ENCODE data around the gene TUBB4B. TPM values are rescaled to one million over a fixed set of nuclear protein-coding genes. Genes with fewer than 3 reads are reported as not detected.
A peak's percentile ranks its signal among the peaks of the same experiment; 100 is the strongest.

TUBB4B gene
- total and polyA plus RNA-seq, 2 experiments from 2014 or later = 334 to 389 TPM

DNA sequence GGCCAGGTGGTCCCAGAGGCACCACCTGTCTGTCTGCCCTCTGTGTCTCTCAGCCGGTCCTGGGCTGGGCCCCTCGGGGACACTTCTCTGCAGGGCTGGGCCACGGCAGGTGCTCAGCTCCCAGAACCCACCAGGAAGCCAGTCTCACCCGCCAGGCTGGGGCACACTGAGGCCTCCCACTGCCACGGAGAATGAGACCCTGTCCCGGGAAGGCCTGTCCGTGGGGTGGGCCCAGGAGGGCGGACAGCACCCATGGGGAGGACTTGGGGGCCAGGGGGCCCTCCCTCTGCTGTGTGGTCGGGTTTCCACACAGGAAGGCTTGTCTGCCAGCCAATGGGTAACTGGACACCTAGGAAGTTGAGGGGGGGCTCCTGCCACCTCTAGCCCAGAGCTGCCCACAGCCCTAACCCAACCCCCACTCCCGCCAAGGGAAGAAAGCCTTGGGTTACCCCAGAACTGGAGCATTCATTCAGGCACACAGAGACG lies 4.1 kb upstream of the TUBB4B start:
- H3K27ac ChIP-seq (ENCODE audit: low read depth) = no peak overlapping the region
- no peaks in the 10 kb centered on the region for H3K27me3 ChIP-seq (ENCODE audit: insufficient read depth)
- TF ChIP-seq ZNF331 (CRISPR knock-in tag; IDR thresholded peaks at IDR 0.05; ENCODE audit: low read depth) = no peak
- TF ChIP-seq, protein P1, sequence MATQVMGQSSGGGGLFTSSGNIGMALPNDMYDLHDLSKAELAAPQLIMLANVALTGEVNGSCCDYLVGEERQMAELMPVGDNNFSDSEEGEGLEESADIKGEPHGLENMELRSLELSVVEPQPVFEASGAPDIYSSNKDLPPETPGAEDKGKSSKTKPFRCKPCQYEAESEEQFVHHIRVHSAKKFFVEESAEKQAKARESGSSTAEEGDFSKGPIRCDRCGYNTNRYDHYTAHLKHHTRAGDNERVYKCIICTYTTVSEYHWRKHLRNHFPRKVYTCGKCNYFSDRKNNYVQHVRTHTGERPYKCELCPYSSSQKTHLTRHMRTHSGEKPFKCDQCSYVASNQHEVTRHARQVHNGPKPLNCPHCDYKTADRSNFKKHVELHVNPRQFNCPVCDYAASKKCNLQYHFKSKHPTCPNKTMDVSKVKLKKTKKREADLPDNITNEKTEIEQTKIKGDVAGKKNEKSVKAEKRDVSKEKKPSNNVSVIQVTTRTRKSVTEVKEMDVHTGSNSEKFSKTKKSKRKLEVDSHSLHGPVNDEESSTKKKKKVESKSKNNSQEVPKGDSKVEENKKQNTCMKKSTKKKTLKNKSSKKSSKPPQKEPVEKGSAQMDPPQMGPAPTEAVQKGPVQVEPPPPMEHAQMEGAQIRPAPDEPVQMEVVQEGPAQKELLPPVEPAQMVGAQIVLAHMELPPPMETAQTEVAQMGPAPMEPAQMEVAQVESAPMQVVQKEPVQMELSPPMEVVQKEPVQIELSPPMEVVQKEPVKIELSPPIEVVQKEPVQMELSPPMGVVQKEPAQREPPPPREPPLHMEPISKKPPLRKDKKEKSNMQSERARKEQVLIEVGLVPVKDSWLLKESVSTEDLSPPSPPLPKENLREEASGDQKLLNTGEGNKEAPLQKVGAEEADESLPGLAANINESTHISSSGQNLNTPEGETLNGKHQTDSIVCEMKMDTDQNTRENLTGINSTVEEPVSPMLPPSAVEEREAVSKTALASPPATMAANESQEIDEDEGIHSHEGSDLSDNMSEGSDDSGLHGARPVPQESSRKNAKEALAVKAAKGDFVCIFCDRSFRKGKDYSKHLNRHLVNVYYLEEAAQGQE (IDR thresholded peaks at IDR 0.05; ENCODE audit: unreplicated experiment) = no peak
- TF ChIP-seq CREB1 (CRISPR knock-in tag; IDR thresholded peaks at IDR 0.05; ENCODE audit: low read depth) = no peak
- TF ChIP-seq EZH2phosphoT487 (IDR thresholded peaks at IDR 0.05; ENCODE audit: unreplicated experiment) = no peak
- no peak for TF ChIP-seq STAT1 (IDR thresholded peaks at IDR 0.05; ENCODE audit: unreplicated experiment)
- no peak for TF ChIP-seq POLR2AphosphoS5 (IDR thresholded peaks at IDR 0.05; ENCODE audit: low read depth)
- TF ChIP-seq ZNF114 (CRISPR knock-in tag; IDR thresholded peaks at IDR 0.05) = no peak
- TF ChIP-seq, protein P2, sequence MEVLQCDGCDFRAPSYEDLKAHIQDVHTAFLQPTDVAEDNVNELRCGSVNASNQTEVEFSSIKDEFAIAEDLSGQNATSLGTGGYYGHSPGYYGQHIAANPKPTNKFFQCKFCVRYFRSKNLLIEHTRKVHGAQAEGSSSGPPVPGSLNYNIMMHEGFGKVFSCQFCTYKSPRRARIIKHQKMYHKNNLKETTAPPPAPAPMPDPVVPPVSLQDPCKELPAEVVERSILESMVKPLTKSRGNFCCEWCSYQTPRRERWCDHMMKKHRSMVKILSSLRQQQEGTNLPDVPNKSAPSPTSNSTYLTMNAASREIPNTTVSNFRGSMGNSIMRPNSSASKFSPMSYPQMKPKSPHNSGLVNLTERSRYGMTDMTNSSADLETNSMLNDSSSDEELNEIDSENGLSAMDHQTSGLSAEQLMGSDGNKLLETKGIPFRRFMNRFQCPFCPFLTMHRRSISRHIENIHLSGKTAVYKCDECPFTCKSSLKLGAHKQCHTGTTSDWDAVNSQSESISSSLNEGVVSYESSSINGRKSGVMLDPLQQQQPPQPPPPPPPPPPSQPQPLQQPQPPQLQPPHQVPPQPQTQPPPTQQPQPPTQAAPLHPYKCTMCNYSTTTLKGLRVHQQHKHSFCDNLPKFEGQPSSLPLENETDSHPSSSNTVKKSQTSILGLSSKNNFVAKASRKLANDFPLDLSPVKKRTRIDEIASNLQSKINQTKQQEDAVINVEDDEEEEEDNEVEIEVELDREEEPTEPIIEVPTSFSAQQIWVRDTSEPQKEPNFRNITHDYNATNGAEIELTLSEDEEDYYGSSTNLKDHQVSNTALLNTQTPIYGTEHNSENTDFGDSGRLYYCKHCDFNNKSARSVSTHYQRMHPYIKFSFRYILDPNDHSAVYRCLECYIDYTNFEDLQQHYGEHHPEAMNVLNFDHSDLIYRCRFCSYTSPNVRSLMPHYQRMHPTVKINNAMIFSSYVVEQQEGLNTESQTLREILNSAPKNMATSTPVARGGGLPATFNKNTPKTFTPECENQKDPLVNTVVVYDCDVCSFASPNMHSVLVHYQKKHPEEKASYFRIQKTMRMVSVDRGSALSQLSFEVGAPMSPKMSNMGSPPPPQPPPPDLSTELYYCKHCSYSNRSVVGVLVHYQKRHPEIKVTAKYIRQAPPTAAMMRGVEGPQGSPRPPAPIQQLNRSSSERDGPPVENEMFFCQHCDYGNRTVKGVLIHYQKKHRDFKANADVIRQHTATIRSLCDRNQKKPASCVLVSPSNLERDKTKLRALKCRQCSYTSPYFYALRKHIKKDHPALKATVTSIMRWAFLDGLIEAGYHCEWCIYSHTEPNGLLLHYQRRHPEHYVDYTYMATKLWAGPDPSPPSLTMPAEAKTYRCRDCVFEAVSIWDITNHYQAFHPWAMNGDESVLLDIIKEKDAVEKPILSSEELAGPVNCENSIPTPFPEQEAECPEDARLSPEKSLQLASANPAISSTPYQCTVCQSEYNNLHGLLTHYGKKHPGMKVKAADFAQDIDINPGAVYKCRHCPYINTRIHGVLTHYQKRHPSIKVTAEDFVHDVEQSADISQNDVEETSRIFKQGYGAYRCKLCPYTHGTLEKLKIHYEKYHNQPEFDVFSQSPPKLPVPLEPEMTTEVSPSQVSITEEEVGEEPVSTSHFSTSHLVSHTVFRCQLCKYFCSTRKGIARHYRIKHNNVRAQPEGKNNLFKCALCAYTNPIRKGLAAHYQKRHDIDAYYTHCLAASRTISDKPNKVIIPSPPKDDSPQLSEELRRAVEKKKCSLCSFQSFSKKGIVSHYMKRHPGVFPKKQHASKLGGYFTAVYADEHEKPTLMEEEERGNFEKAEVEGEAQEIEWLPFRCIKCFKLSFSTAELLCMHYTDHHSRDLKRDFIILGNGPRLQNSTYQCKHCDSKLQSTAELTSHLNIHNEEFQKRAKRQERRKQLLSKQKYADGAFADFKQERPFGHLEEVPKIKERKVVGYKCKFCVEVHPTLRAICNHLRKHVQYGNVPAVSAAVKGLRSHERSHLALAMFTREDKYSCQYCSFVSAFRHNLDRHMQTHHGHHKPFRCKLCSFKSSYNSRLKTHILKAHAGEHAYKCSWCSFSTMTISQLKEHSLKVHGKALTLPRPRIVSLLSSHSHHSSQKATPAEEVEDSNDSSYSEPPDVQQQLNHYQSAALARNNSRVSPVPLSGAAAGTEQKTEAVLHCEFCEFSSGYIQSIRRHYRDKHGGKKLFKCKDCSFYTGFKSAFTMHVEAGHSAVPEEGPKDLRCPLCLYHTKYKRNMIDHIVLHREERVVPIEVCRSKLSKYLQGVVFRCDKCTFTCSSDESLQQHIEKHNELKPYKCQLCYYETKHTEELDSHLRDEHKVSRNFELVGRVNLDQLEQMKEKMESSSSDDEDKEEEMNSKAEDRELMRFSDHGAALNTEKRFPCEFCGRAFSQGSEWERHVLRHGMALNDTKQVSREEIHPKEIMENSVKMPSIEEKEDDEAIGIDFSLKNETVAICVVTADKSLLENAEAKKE (CRISPR knock-in tag; IDR thresholded peaks at IDR 0.05) = no peak
- 0 out of 2 replicates have a peak, but pooled peaks cover 4% of the 10 kb centered on the region for H3F3A ChIP-seq (replicated peaks; ENCODE audit: low read depth)
- H3K79me2 ChIP-seq (replicated peaks; ENCODE audit: insufficient read depth) = peaks cover 19% of the 10 kb centered on the region
- peaks cover 13% of the 10 kb centered on the region; the same call in 1 of the 2 replicates for H3K4me1 ChIP-seq (ENCODE audit: insufficient read depth)
- Mint-ChIP-seq H3K27me3 (ENCODE audit: insufficient read depth, low read depth, poor library complexity) (peaks cover 10% of the 10 kb centered on the region), H3K4me1 (peaks cover 18% of the 10 kb centered on the region), H3K36me3 (ENCODE audit: low read depth) (peaks cover 9% of the 10 kb centered on the region), H3K27ac (no peak overlapping the region), H3K4me3 (no peak overlapping the region), H3K9me3 (no peaks in the 10 kb centered on the region)
- peaks cover 4% of the 10 kb centered on the region for H4K20me1 ChIP-seq (replicated peaks; ENCODE audit: insufficient read depth)
- H3K4me2 ChIP-seq = peak overlapping the region; percentile 68
- H3K36me3 ChIP-seq (ENCODE audit: insufficient read depth) = no peaks in the 10 kb centered on the region
- H3K9me2 ChIP-seq (ENCODE audit: insufficient read depth) = no peaks in the 10 kb centered on the region
- DNase-seq (ENCODE audit: low spot score) (no peak), ATAC-seq (peak; percentile 0; the same call in 2 of the 3 replicates)
- H3K4me3 ChIP-seq = peak overlapping the region; percentile 35; the same call in 1 of the 2 replicates
- no peak overlapping the region for H2AFZ ChIP-seq

Measured in GM23338 (cell line).